ENCODE measurements around the gene CMTM7. TPM values are rescaled to one million over a fixed set of nuclear protein-coding genes. Genes with fewer than 3 reads are reported as not detected.

Gene CMTM7
- total and polyA plus RNA-seq, 10 of the 15 experiments (the other 5 are each of a cell fraction or from before 2014, with no cell fraction given), result 3.7 to 36.4 (median 14.7) TPM

- 0 out of 2 replicates have a peak, but pooled peaks have one; percentile 25 for TF ChIP-seq NBN (IDR thresholded peaks at IDR 0.05)
These were observed 1.1 kb downstream of the CMTM7 start (continued) for GRCh38 chr3:32392536-32393302.

DNA sequence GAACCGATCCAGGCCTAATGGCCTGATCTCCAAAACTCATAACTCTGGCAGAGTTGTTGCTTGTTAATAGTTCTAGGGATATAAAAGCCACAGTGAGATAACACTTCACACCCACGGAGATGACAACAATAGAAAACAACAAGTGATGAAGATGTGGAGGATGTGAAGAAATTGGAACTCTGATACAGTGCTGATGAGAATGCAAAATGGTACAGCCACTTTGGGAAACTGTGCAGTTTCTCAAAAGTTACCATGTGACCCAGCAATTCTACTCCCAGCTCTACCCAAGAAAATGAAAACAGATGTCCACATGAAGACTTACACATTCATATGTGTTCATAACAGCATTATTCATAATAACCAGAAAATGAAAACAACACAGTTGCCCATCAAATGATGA lies 3.8 kb downstream of the CMTM7 start:
- FAIRE-seq (no peak), DNase-seq (ENCODE audit: low read depth, low spot score) (no peak), ATAC-seq (no peak)
- intact Hi-C loops (cut with micrococcal nuclease; ENCODE audit: unreplicated experiment), result no loop called here
- Histone ChIP-seq H3K79me2 (ENCODE audit: control insufficient read depth, insufficient read depth, low read length) (no peaks in the 10 kb centered on the region), H3K4me2 (ENCODE audit: control insufficient read depth, insufficient read depth) (no peak overlapping the region), H3K27ac (ENCODE audit: control insufficient read depth, insufficient read depth) (no peak overlapping the region), H3K4me3 (no peak overlapping the region), H4K20me1 (ENCODE audit: control insufficient read depth, insufficient read depth) (no peaks in the 10 kb centered on the region; the same call in 1 of the 2 replicates), H2AFZ (ENCODE audit: control insufficient read depth, low read depth, low read length) (no peak overlapping the region), H3K9me3 (replicated peaks; ENCODE audit: control insufficient read depth, insufficient read depth, low read length) (no peaks in the 10 kb centered on the region), H3K27me3 (replicated peaks in 1 of 2; ENCODE audit: control insufficient read depth in 2 of 2, insufficient read depth in 2 of 2, low read length in 1 of 2) (peaks cover 0 to 4% of the 10 kb centered on the region in 2 experiments; a peak in 1 of 4 replicates), H3K9ac (ENCODE audit: control insufficient read depth, insufficient read depth, low read length) (no peak overlapping the region), H3K4me1 (ENCODE audit: control insufficient read depth, insufficient read depth, low read length) (peaks cover 4% of the 10 kb centered on the region), H3K36me3 (ENCODE audit: control insufficient read depth in 2 of 2, insufficient read depth in 2 of 2, low read length in 1 of 2) (no peaks in the 10 kb centered on the region)
- POLR2A ChIA-PET, result interaction anchor here (0.8 to 1.5 kb wide), 5 partner anchors 8 to 64 kb away, joined by 3 to 7 read pairs (median 4); no protein-coding TSS in a partner anchor
- WGBS (ENCODE audit: insufficient coverage, insufficient replicate concordance, low lambda C conversion rate, missing lambda C conversion rate), result 44% methylated on average over 2 of the region's 2 CpGs
- CTCF ChIA-PET, result interaction anchor here (0.9 to 7.6 kb wide), 9 partner anchors 17 to 102 kb away, joined by 3 to 102 read pairs (median 4); no protein-coding TSS in a partner anchor
- BruUV-seq (replicated peaks), result TSS peak; percentile 57
- RAD21 ChIA-PET (ENCODE audit: unreplicated experiment), result interaction anchor here (0.7 to 8.9 kb wide), 11 partner anchors 19 to 73 kb away, joined by 3 to 57 read pairs (median 3); no protein-coding TSS in a partner anchor
- SMC1A ChIA-PET (ENCODE audit: uncharacterized antibody, unreplicated experiment), result interaction anchor here (0.8 to 7.9 kb wide), 10 partner anchors 19 to 100 kb away, joined by 3 to 78 read pairs (median 4); no protein-coding TSS in a partner anchor
- in situ Hi-C loops (cut with MboI), result no loop called here
- TF ChIP-seq NFYA (IDR thresholded peaks at IDR 0.05; ENCODE audit: borderline replicate concordance, low read depth, low read length) (no peak), MEF2A (IDR thresholded peaks at IDR 0.05; ENCODE audit: insufficient read depth, low read depth, low read length) (no peak), TCF3 (IDR thresholded peaks at IDR 0.05; ENCODE audit: borderline replicate concordance, insufficient read depth, low read depth, low read length) (no peak), CBX3 (IDR thresholded peaks at IDR 0.05; ENCODE audit: borderline replicate concordance, low read depth) (no peak), CHD1 (IDR thresholded peaks at IDR 0.05; ENCODE audit: low read depth, low read length) (no peak), SREBF1 (IDR thresholded peaks at IDR 0.05; ENCODE audit: low read length) (no peak), POLR2AphosphoS5 (IDR thresholded peaks at IDR 0.05; ENCODE audit: low read length) (no peak), SUZ12 (IDR thresholded peaks at IDR 0.05; ENCODE audit: unreplicated experiment) (no peak), MYC (IDR thresholded peaks at IDR 0.05; ENCODE audit: insufficient read depth, insufficient read length, insufficient replicate concordance, low read length, severe bottlenecking) (no peak), PML (IDR thresholded peaks at IDR 0.05; ENCODE audit: low read length) (no peak), RBBP5 (conservative IDR thresholded peaks at IDR 0.05) (no peak), FOXM1 (IDR thresholded peaks at IDR 0.05; ENCODE audit: low read depth, low read length) (no peak), POU2F2 (IDR thresholded peaks at IDR 0.05; ENCODE audit: borderline replicate concordance, low read depth, low read length) (no peak), SIN3A (IDR thresholded peaks at IDR 0.05; ENCODE audit: low read depth, low read length) (no peak), RELA (IDR thresholded peaks at IDR 0.05; ENCODE audit: borderline replicate concordance, partially characterized antibody) (no peak)
- TF ChIP-seq, protein P1, sequence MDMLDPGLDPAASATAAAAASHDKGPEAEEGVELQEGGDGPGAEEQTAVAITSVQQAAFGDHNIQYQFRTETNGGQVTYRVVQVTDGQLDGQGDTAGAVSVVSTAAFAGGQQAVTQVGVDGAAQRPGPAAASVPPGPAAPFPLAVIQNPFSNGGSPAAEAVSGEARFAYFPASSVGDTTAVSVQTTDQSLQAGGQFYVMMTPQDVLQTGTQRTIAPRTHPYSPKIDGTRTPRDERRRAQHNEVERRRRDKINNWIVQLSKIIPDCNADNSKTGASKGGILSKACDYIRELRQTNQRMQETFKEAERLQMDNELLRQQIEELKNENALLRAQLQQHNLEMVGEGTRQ (IDR thresholded peaks at IDR 0.05; ENCODE audit: borderline replicate concordance, low read depth, low read length), result no peak; the same call in 1 of the 2 replicates
- TF ChIP-seq, protein P2, sequence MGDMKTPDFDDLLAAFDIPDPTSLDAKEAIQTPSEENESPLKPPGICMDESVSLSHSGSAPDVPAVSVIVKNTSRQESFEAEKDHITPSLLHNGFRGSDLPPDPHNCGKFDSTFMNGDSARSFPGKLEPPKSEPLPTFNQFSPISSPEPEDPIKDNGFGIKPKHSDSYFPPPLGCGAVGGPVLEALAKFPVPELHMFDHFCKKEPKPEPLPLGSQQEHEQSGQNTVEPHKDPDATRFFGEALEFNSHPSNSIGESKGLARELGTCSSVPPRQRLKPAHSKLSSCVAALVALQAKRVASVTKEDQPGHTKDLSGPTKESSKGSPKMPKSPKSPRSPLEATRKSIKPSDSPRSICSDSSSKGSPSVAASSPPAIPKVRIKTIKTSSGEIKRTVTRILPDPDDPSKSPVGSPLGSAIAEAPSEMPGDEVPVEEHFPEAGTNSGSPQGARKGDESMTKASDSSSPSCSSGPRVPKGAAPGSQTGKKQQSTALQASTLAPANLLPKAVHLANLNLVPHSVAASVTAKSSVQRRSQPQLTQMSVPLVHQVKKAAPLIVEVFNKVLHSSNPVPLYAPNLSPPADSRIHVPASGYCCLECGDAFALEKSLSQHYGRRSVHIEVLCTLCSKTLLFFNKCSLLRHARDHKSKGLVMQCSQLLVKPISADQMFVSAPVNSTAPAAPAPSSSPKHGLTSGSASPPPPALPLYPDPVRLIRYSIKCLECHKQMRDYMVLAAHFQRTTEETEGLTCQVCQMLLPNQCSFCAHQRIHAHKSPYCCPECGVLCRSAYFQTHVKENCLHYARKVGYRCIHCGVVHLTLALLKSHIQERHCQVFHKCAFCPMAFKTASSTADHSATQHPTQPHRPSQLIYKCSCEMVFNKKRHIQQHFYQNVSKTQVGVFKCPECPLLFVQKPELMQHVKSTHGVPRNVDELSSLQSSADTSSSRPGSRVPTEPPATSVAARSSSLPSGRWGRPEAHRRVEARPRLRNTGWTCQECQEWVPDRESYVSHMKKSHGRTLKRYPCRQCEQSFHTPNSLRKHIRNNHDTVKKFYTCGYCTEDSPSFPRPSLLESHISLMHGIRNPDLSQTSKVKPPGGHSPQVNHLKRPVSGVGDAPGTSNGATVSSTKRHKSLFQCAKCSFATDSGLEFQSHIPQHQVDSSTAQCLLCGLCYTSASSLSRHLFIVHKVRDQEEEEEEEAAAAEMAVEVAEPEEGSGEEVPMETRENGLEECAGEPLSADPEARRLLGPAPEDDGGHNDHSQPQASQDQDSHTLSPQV (IDR thresholded peaks at IDR 0.05), result no peak
